SK-N-SH treated with all-trans-retinoic acid at 6 μM for 48 hours (cell line): ENCODE results near the gene RHOG.
"Not testable (repeated sequence)": the region's sequence is repeated elsewhere in the genome, so short reads cannot be mapped to it uniquely, and the experiment has no call there.

Source experiments
- ATAC-seq: fragments of 200-7000 bp; cut with Tn5 transposase; 3 replicates; pipeline ENCODE4 v1.9.1; 2020; ENCODE audit warnings: mild to moderate bottlenecking, moderate library complexity
- ARNTL ChIP-seq: fragments of 450-650 bp; formaldehyde crosslinking; IDR thresholded peaks from 2 replicates; pipeline ENCODE4 v1.5.0; 2020; ENCODE audit warnings: low read depth, mild to moderate bottlenecking, moderate library complexity, borderline replicate concordance
- BACH2 ChIP-seq: fragments of 250-450 bp; sonication (Bioruptor Pico); IDR thresholded peaks from 2 replicates; pipeline ENCODE4 v1.9.0; 2021; ENCODE audit warnings: mild to moderate bottlenecking, borderline replicate concordance
- CSDC2 ChIP-seq: fragments of 250-450 bp; sonication (Bioruptor Pico); IDR thresholded peaks from 2 replicates; pipeline ENCODE4 v1.5.0; 2020; ENCODE audit warnings: mild to moderate bottlenecking, moderate library complexity
- ESRRG ChIP-seq: fragments of 250-450 bp; sonication (Bioruptor Pico); IDR thresholded peaks from 2 replicates; pipeline ENCODE4 v1.6.1; 2021; ENCODE audit warnings: mild to moderate bottlenecking
- GLIS3 ChIP-seq: fragments of 250-450 bp; sonication (Bioruptor Pico); IDR thresholded peaks from 2 replicates; pipeline ENCODE4 v1.5.0; 2020; ENCODE audit warnings: mild to moderate bottlenecking, moderate library complexity
- ISL1 ChIP-seq: fragments of 250-450 bp; sonication (Bioruptor Pico); IDR thresholded peaks from 2 replicates; pipeline ENCODE4 v2.1.2; 2022; ENCODE audit warnings: mild to moderate bottlenecking, moderate library complexity
- OSR1 ChIP-seq: fragments of 250-450 bp; sonication (Bioruptor Pico); IDR thresholded peaks from 2 replicates; pipeline ENCODE4 v1.8.0; 2022; ENCODE audit warnings: moderate library complexity, mild to moderate bottlenecking, inconsistent platforms
- PATZ1 ChIP-seq: fragments of 250-450 bp; sonication (Bioruptor Pico); IDR thresholded peaks from 2 replicates; pipeline ENCODE4 v1.8.0; 2020; ENCODE audit warnings: mild to moderate bottlenecking, moderate library complexity, borderline replicate concordance
- POU6F1 ChIP-seq: fragments of 250-450 bp; sonication (Bioruptor Pico); IDR thresholded peaks from 2 replicates; pipeline ENCODE4 v1.8.0; 2021; ENCODE audit warnings: low read depth, mild to moderate bottlenecking, moderate library complexity, borderline replicate concordance
- PPARA ChIP-seq: fragments of 250-450 bp; sonication (Bioruptor Pico); IDR thresholded peaks from 2 replicates; pipeline ENCODE4 v1.5.0; 2020; ENCODE audit warnings: mild to moderate bottlenecking, borderline replicate concordance
- RARB ChIP-seq: fragments of 250-450 bp; sonication (Bioruptor Pico); IDR thresholded peaks from 2 replicates; pipeline ENCODE4 v1.8.0; 2021; ENCODE audit warnings: mild to moderate bottlenecking, moderate library complexity
- SNAI2 ChIP-seq: fragments of 250-450 bp; sonication (Bioruptor Pico); IDR thresholded peaks from 2 replicates; pipeline ENCODE4 v1.5.0; 2020; ENCODE audit warnings: mild to moderate bottlenecking, moderate library complexity
- TCF4 ChIP-seq: fragments of 250-450 bp; sonication (Bioruptor Pico); IDR thresholded peaks from 2 replicates; pipeline ENCODE4 v1.8.0; 2021; ENCODE audit warnings: mild to moderate bottlenecking, moderate library complexity, borderline replicate concordance
- TOX ChIP-seq: fragments of 250-450 bp; sonication (Bioruptor Pico); IDR thresholded peaks from 2 replicates; pipeline ENCODE4 v1.8.0; 2021; ENCODE audit warnings: mild to moderate bottlenecking, moderate library complexity, borderline replicate concordance
- ZC3H10 ChIP-seq: fragments of 250-450 bp; sonication (Bioruptor Pico); IDR thresholded peaks from 2 replicates; pipeline ENCODE4 v1.5.1; 2021; ENCODE audit warnings: mild to moderate bottlenecking, moderate library complexity
- ZFP3 ChIP-seq: fragments of 250-450 bp; sonication (Bioruptor Pico); IDR thresholded peaks from 2 replicates; pipeline ENCODE4 v1.5.0; 2020; ENCODE audit warnings: mild to moderate bottlenecking, moderate library complexity
- ZFP30 ChIP-seq: fragments of 450-650 bp; formaldehyde crosslinking; IDR thresholded peaks from 2 replicates; pipeline ENCODE4 v1.5.0; 2022; ENCODE audit warnings: mild to moderate bottlenecking, moderate library complexity
- ZNF565 ChIP-seq: fragments of 450-650 bp; formaldehyde crosslinking; conservative IDR thresholded peaks from 2 replicates; pipeline ENCODE4 v1.5.0; 2020; ENCODE audit warnings: low read depth, mild to moderate bottlenecking, moderate library complexity
- ZNF70 ChIP-seq: fragments of 450-650 bp; formaldehyde crosslinking; IDR thresholded peaks from 2 replicates; pipeline ENCODE4 v1.5.0; 2020; ENCODE audit warnings: mild to moderate bottlenecking, moderate library complexity
- ZNF8 ChIP-seq: fragments of 450-650 bp; formaldehyde crosslinking; IDR thresholded peaks from 2 replicates; pipeline ENCODE4 v1.5.0; 2020; ENCODE audit warnings: mild to moderate bottlenecking, moderate library complexity
- TF ChIP-seq, protein P1 (sequence below): fragments of 250-450 bp; sonication (Bioruptor Pico); IDR thresholded peaks from 2 replicates; pipeline ENCODE4 v1.5.1; 2020; ENCODE audit warnings: low read depth, mild to moderate bottlenecking, moderate library complexity
- TF ChIP-seq, protein P2 (sequence below): fragments of 250-450 bp; sonication (Bioruptor Pico); IDR thresholded peaks from 2 replicates; pipeline ENCODE4 v1.5.0; 2020; ENCODE audit warnings: mild to moderate bottlenecking, moderate library complexity

The RHOG gene

GRCh38 chr11:3817181-3817800 is 23.5 kb downstream of the RHOG start:
- ATAC-seq: no peak
- TF ChIP-seq ESRRG (CRISPR knock-in tag) (no peak), ZFP30 (no peak), ZC3H10 (CRISPR knock-in tag) (no peak)

DNA sequence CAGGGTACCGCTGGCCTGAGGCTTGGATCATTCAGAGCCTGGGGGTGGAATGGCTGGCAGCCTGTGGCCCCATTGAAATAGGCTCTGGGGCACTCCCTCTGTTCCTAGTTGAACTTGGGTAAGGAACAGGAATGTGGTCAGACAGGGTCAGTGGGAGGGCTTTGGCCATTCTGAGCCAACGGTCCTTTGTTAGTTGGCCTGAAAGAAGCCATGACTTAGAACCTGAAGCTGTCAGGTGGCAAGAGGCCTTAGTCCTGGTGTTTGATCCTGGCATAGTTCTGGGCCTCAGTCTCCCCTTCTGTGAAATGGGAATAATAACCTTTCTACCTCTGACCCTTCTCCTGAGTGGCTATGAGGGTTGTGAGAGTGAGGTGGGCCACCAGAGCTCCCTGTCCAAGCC is 24.1 kb downstream of the RHOG start:
- TF ChIP-seq, protein P1, sequence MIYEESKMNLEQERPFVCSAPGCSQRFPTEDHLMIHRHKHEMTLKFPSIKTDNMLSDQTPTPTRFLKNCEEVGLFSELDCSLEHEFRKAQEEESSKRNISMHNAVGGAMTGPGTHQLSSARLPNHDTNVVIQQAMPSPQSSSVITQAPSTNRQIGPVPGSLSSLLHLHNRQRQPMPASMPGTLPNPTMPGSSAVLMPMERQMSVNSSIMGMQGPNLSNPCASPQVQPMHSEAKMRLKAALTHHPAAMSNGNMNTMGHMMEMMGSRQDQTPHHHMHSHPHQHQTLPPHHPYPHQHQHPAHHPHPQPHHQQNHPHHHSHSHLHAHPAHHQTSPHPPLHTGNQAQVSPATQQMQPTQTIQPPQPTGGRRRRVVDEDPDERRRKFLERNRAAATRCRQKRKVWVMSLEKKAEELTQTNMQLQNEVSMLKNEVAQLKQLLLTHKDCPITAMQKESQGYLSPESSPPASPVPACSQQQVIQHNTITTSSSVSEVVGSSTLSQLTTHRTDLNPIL (CRISPR knock-in tag): no peak
- no peak for TF ChIP-seq ZFP3 (CRISPR knock-in tag)
- TF ChIP-seq POU6F1 (CRISPR knock-in tag): no peak
- TF ChIP-seq OSR1 (CRISPR knock-in tag): no peak
- TF ChIP-seq TOX (CRISPR knock-in tag): no peak
- TF ChIP-seq ESRRG (CRISPR knock-in tag): no peak
- TF ChIP-seq ZFP30: no peak
- no peak for TF ChIP-seq ZNF70 (CRISPR knock-in tag)
- TF ChIP-seq ZNF8 (CRISPR knock-in tag): no peak
- no peak for TF ChIP-seq ARNTL
- TF ChIP-seq, all 23 proteins: peak for 0
- no peak for ATAC-seq

- no peak for ATAC-seq
- TF ChIP-seq RARB (CRISPR knock-in tag): no peak
- TF ChIP-seq PATZ1 (CRISPR knock-in tag): no peak
- TF ChIP-seq POU6F1 (CRISPR knock-in tag): no peak
- no peak for TF ChIP-seq ZNF8 (CRISPR knock-in tag)
- no peak for TF ChIP-seq BACH2 (CRISPR knock-in tag)
- TF ChIP-seq TCF4 (CRISPR knock-in tag): no peak
- TF ChIP-seq PPARA (CRISPR knock-in tag): no peak
- TF ChIP-seq CSDC2: no peak
- no peak for TF ChIP-seq ZFP30
- no peak for TF ChIP-seq ZNF565 (CRISPR knock-in tag)
- TF ChIP-seq SNAI2: no peak
- no peak for TF ChIP-seq ZFP3 (CRISPR knock-in tag)
- TF ChIP-seq ESRRG (CRISPR knock-in tag): no peak
- TF ChIP-seq GLIS3 (CRISPR knock-in tag): no peak
- no peak for TF ChIP-seq ZC3H10 (CRISPR knock-in tag)
- no peak for TF ChIP-seq ARNTL
- no peak for TF ChIP-seq OSR1 (CRISPR knock-in tag)
- no peak for TF ChIP-seq ISL1 (CRISPR knock-in tag)
- TF ChIP-seq, protein P2, sequence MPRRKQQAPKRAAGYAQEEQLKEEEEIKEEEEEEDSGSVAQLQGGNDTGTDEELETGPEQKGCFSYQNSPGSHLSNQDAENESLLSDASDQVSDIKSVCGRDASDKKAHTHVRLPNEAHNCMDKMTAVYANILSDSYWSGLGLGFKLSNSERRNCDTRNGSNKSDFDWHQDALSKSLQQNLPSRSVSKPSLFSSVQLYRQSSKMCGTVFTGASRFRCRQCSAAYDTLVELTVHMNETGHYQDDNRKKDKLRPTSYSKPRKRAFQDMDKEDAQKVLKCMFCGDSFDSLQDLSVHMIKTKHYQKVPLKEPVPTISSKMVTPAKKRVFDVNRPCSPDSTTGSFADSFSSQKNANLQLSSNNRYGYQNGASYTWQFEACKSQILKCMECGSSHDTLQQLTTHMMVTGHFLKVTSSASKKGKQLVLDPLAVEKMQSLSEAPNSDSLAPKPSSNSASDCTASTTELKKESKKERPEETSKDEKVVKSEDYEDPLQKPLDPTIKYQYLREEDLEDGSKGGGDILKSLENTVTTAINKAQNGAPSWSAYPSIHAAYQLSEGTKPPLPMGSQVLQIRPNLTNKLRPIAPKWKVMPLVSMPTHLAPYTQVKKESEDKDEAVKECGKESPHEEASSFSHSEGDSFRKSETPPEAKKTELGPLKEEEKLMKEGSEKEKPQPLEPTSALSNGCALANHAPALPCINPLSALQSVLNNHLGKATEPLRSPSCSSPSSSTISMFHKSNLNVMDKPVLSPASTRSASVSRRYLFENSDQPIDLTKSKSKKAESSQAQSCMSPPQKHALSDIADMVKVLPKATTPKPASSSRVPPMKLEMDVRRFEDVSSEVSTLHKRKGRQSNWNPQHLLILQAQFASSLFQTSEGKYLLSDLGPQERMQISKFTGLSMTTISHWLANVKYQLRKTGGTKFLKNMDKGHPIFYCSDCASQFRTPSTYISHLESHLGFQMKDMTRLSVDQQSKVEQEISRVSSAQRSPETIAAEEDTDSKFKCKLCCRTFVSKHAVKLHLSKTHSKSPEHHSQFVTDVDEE (CRISPR knock-in tag): no peak
These were observed 24.9 kb downstream of the RHOG start for GRCh38 chr11:3815845-3816244.

- ATAC-seq: not testable (repeated sequence)
These were observed 25.9 kb downstream of the RHOG start for GRCh38 chr11:3814832-3815231.
